ENCODE results near the gene RNF126. TPM values are rescaled to one million over a fixed set of nuclear protein-coding genes. Genes with fewer than 3 reads are reported as not detected.

Gene RNF126
- total RNA-seq, 1 donor from 2014 or later = 68.0 TPM

- no peaks in the 10 kb centered on the region for H3K27me3 ChIP-seq
- DNase-seq (ENCODE audit: extremely low spot score in 2 of 2) = no peak
- no peak for TF ChIP-seq POLR2A (IDR thresholded peaks at IDR 0.05)
- TF ChIP-seq POLR2AphosphoS5 (IDR thresholded peaks at IDR 0.05; ENCODE audit: insufficient read depth in 1 of 2, low read depth in 1 of 2) = no peak
- no peak for TF ChIP-seq CTCF (IDR thresholded peaks at IDR 0.05)
- no peaks in the 10 kb centered on the region for H3K9me3 ChIP-seq
- no peak overlapping the region for H3K4me3 ChIP-seq
- H3K36me3 ChIP-seq = peaks cover 0 to 22% of the 10 kb centered on the region in 2 donors
- H3K4me1 ChIP-seq = peaks cover 37% of the 10 kb centered on the region
- H3K27ac ChIP-seq = no peak overlapping the region
- intact Hi-C loops (cut with DNase I) = no loop called here
These were observed 7.3 kb downstream of the RNF126 start for GRCh38 chr19:655691-656090.

- Histone ChIP-seq H3K27ac (no peak overlapping the region), H3K4me1 (peaks cover 14% of the 10 kb centered on the region), H3K27me3 (no peaks in the 10 kb centered on the region), H3K9me3 (no peaks in the 10 kb centered on the region), H3K4me3 (no peak overlapping the region), H3K36me3 (peaks cover 0 to 41% of the 10 kb centered on the region in 2 donors)
- TF ChIP-seq POLR2AphosphoS5 (IDR thresholded peaks at IDR 0.05; ENCODE audit: insufficient read depth in 1 of 2, low read depth in 1 of 2) (no peak), POLR2A (IDR thresholded peaks at IDR 0.05) (no peak), CTCF (IDR thresholded peaks at IDR 0.05) (no peak)
- DNase-seq (ENCODE audit: extremely low spot score in 2 of 2) = no peak
- intact Hi-C loops (cut with DNase I) = no loop called here
These were observed 9.6 kb downstream of the RNF126 start for GRCh38 chr19:653425-653824.

GRCh38 chr19:652467-653389 is 10.3 kb downstream of the RNF126 start:
- no peaks in the 10 kb centered on the region for H3K9me3 ChIP-seq
- intact Hi-C loops (cut with DNase I) = no loop called here
- DNase-seq (ENCODE audit: extremely low spot score in 2 of 2) = no peak
- H3K4me1 ChIP-seq = peaks cover 7% of the 10 kb centered on the region
- no peak overlapping the region for H3K27ac ChIP-seq
- H3K36me3 ChIP-seq = peaks cover 0 to 47% of the 10 kb centered on the region in 2 donors
- TF ChIP-seq POLR2A (IDR thresholded peaks at IDR 0.05) = no peak
- no peak for TF ChIP-seq POLR2AphosphoS5 (IDR thresholded peaks at IDR 0.05; ENCODE audit: insufficient read depth in 1 of 2, low read depth in 1 of 2)
- TF ChIP-seq CTCF (IDR thresholded peaks at IDR 0.05) = no peak
- H3K27me3 ChIP-seq = no peaks in the 10 kb centered on the region
- H3K4me3 ChIP-seq = no peak overlapping the region

- intact Hi-C loops (cut with DNase I) = no loop called here
These were observed 11.0 kb downstream of the RNF126 start for GRCh38 chr19:651991-652390.

More at GRCh38 chr19:651991-652390, 11.0 kb downstream of the RNF126 start:
- no peak for TF ChIP-seq CTCF (IDR thresholded peaks at IDR 0.05)
- TF ChIP-seq POLR2AphosphoS5 (IDR thresholded peaks at IDR 0.05; ENCODE audit: insufficient read depth in 1 of 2, low read depth in 1 of 2) = no peak
- no peak for TF ChIP-seq POLR2A (IDR thresholded peaks at IDR 0.05)
- DNase-seq (ENCODE audit: extremely low spot score in 2 of 2) = no peak
- Histone ChIP-seq H3K4me1 (peaks cover under 1% of the 10 kb centered on the region), H3K9me3 (no peaks in the 10 kb centered on the region), H3K27ac (no peak overlapping the region), H3K27me3 (no peaks in the 10 kb centered on the region), H3K36me3 (peaks cover 0 to 54% of the 10 kb centered on the region in 2 donors), H3K4me3 (no peak overlapping the region)
